MCF 10A (cell line): ENCODE measurements around the gene MPRIP. TPM values are rescaled to one million over a fixed set of nuclear protein-coding genes. Genes with fewer than 3 reads are reported as not detected.
"Not testable (repeated sequence)": the region's sequence is repeated elsewhere in the genome, so short reads cannot be mapped to it uniquely, and the experiment has no call there.

Source experiments
- BruUV-seq: library from RNA; stranded (reverse); fragments of 400-500 nt; replicated peaks from 2 replicates; lab custom pipeline; 2021; lab: Mats Ljungman, UMichigan
- CTCF ChIA-PET: fragments of 300-600 bp; sonication (Branson Sonifier 250); formaldehyde crosslinking; extraction: SDS; loops from one replicate; lab custom pipeline; 2021; ENCODE audit warnings: antibody characterized with exemption, inconsistent platforms; lab: Yijun Ruan, JAX
- POLR2A ChIA-PET: fragments of 300-600, 350-650 bp; sonication (Branson Sonifier 250); formaldehyde crosslinking; extraction: SDS; loops from one replicate; lab custom pipeline; 2020; ENCODE audit warnings: antibody characterized with exemption, inconsistent platforms; lab: Yijun Ruan, JAX
- DNase-seq: peaks from one replicate; pipeline ENCODE4 v3.0.0-alpha.2; 2018; ENCODE audit not compliant: unreplicated experiment
- H3K27ac Mint-ChIP-seq: one replicate; pipeline ENCODE4 v1.8.0; 2022; ENCODE audit warnings: mild to moderate bottlenecking, low read depth, mixed read lengths; ENCODE audit not compliant: unreplicated experiment
- H3K27me3 Mint-ChIP-seq: one replicate; pipeline ENCODE4 v1.8.0; 2022; ENCODE audit warnings: mixed read lengths; ENCODE audit not compliant: insufficient read depth, unreplicated experiment
- H3K36me3 Mint-ChIP-seq: one replicate; pipeline ENCODE4 v1.8.0; 2022; ENCODE audit warnings: mild to moderate bottlenecking, moderate library complexity, mixed read lengths; ENCODE audit not compliant: insufficient read depth, unreplicated experiment
- H3K4me1 Mint-ChIP-seq: one replicate; pipeline ENCODE4 v1.8.0; 2022; ENCODE audit warnings: mixed read lengths; ENCODE audit not compliant: insufficient read depth, unreplicated experiment
- H3K4me3 Mint-ChIP-seq: one replicate; pipeline ENCODE4 v1.8.0; 2022; ENCODE audit warnings: mild to moderate bottlenecking, moderate library complexity, mixed read lengths; ENCODE audit not compliant: unreplicated experiment
- H3K9me3 Mint-ChIP-seq: one replicate; pipeline ENCODE4 v1.8.0; 2022; ENCODE audit warnings: mixed read lengths; ENCODE audit not compliant: unreplicated experiment
- CTCF ChIP-seq: fragments of 200-600 bp; IDR thresholded peaks from one replicate; pipeline ENCODE4 v1.8.0; 2022; ENCODE audit warnings: antibody characterized with exemption, mild to moderate bottlenecking; ENCODE audit not compliant: unreplicated experiment
- intact Hi-C: fragments of 100-400 bp; cut with micrococcal nuclease; formaldehyde crosslinking; loops from 2 replicates; pipeline ENCODE4 v1.14.1; 2022
- total RNA-seq: library from RNA; stranded (reverse); gene quantifications from 2 replicates; pipeline ENCODE4 v1.2.3, GENCODE V29; 2022

MPRIP gene
- total RNA-seq, 1 experiment from 2014 or later = 230 TPM

DNA sequence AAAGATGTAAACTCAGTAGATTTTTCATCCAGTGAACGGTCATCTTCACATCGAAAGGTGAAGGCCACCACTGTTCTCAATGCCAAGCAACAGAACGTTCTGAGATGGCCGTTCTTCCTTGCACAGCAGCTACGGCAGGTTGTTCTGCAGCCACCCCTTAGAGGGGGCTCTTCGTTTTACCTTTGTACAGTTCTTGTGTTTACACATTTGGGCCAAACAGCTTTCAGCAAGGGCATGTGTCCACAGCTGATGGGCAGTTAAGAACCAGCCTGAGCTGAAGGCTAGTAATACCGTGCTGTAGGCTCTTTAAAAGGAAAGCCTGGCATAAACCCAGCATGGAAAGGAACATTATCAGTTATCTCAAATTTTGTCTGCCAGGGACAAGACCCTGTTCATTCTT lies 147.9 kb downstream of the MPRIP start:
- CTCF ChIA-PET = no interaction called here
- H3K4me1 Mint-ChIP-seq = no peaks in the 10 kb centered on the region
- POLR2A ChIA-PET = interaction anchor here (0.6 to 1.4 kb wide), 3 partner anchors 10 to 15 kb away, joined by 3 read pairs; partner anchors contain the start of gene PLD6

DNA sequence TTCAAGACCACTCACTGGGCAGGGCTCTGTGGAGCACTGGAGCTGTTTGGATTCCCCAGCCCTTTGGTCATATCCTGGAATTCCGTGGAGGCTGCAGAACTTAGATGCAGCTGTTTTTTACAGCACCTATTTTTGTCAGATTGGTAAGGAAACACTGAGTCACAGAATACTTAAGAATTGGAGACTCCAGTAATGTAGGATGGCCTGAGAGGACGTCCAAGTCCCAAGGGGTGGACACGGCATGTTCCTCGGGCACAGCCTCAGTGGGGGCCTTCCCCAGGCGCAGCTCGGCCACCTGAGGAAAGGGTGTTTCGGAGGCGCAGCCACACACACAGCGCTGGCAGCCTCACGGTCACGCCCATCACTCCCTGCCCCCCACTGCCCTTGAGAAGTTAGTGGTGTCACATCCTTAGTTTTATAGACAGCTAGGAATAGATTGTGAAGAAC lies 149.1 kb downstream of the MPRIP start:
- BruUV-seq = no TSS peak
- peaks cover 6% of the 10 kb centered on the region for H3K36me3 Mint-ChIP-seq
- H3K27ac Mint-ChIP-seq = no peak overlapping the region
- H3K27me3 Mint-ChIP-seq = no peaks in the 10 kb centered on the region
- ChIA-PET POLR2A (interaction anchor here (0.7 to 1.2 kb wide), 2 partner anchors 9 to 10 kb away, joined by 3 read pairs; no protein-coding TSS in a partner anchor), CTCF (no interaction called here)
- intact Hi-C loops = no loop called here
- H3K4me1 Mint-ChIP-seq = no peaks in the 10 kb centered on the region
- TF ChIP-seq CTCF = no peak
- no peak overlapping the region for H3K4me3 Mint-ChIP-seq
- DNase-seq = no peak
- no peaks in the 10 kb centered on the region for H3K9me3 Mint-ChIP-seq

More for the DNA sequence above, 147.9 kb downstream of the MPRIP start:
- Mint-ChIP-seq H3K36me3 (peaks cover 18% of the 10 kb centered on the region), H3K27me3 (no peaks in the 10 kb centered on the region), H3K27ac (peak overlapping the region; percentile 27), H3K9me3 (no peaks in the 10 kb centered on the region), H3K4me3 (no peak overlapping the region)
- no peak for DNase-seq
- BruUV-seq = no TSS peak
- no peak for TF ChIP-seq CTCF
- intact Hi-C loops = no loop called here

DNA sequence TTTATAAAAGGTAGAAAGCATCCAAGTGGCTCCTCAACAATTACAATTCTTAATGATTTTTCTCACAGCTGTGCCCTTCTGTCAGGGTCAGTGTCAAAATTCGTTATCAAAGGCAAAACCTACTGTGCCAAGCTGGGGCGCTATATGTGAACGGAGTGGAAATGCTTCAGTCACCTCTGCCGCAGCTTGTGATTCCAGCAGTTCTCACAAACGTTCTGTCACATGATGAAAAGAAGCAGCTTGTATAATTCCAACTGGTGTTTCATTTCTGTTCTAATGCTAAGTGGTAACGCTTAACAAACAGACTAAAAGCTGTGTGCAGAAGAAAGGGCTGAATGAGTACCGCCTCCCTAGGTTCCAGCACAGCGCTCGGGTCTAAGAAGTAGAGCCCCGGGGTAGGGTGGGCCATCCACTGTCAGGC lies 149.7 kb downstream of the MPRIP start:
- no TSS peak for BruUV-seq
- Mint-ChIP-seq H3K9me3 (no peaks in the 10 kb centered on the region), H3K27me3 (no peaks in the 10 kb centered on the region), H3K36me3 (peaks cover 5% of the 10 kb centered on the region), H3K27ac (no peak overlapping the region), H3K4me1 (no peaks in the 10 kb centered on the region), H3K4me3 (no peak overlapping the region)
- CTCF ChIA-PET = no interaction called here
- intact Hi-C loops = no loop called here
- TF ChIP-seq CTCF = no peak
- no peak for DNase-seq
- POLR2A ChIA-PET = interaction anchor here (0.7 to 1.2 kb wide), 2 partner anchors 9 to 11 kb away, joined by 3 read pairs; no protein-coding TSS in a partner anchor

- ChIA-PET POLR2A (interaction anchor here (0.6 kb wide), 1 partner anchor 22 kb away, joined by 3 read pairs; no protein-coding TSS in a partner anchor), CTCF (interaction anchor here (0.7 kb wide), 1 partner anchor 14 kb away, joined by 3 read pairs; no protein-coding TSS in a partner anchor)
- H3K4me3 Mint-ChIP-seq, H3K9me3 Mint-ChIP-seq, intact Hi-C loops, H3K27ac Mint-ChIP-seq, H3K36me3 Mint-ChIP-seq, H3K27me3 Mint-ChIP-seq, H3K4me1 Mint-ChIP-seq, BruUV-seq, DNase-seq: not testable (repeated sequence)
Measured at GRCh38 chr17:17195466-17195865, 153.2 kb downstream of the MPRIP start.
